GM21786 (cell line): Measurements from ENCODE around the gene CCSER1.
"Not testable (repeated sequence)": the region's sequence is repeated elsewhere in the genome, so short reads cannot be mapped to it uniquely, and the experiment has no call there.

Experiments used
- ATAC-seq: cut with Tn5 transposase; IDR thresholded peaks from one replicate; pipeline ENCODE4 v1.9.1; 2021; ENCODE audit not compliant: unreplicated experiment

Gene CCSER1

DNA sequence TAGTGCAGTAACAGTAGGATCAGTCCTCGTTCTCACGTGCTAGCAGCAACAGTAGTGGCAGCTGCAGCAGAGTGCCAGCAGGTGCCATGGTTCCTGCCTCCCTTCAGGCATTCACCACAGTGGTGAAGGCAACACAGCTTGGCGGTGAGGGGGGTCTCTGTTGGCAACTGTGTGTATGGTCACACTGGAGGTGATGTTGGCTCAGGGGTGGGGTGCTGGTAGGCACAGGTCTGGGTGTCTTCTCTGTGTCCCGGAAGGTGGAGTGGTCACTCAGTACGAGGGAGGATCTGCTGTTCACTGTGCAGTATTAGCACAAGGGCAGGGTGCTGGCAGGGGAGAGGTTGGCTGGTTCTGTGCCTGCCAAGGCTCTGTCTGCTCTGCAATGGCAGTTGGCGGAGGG lies 671.8 kb downstream of the CCSER1 start:
- no peak for ATAC-seq

DNA sequence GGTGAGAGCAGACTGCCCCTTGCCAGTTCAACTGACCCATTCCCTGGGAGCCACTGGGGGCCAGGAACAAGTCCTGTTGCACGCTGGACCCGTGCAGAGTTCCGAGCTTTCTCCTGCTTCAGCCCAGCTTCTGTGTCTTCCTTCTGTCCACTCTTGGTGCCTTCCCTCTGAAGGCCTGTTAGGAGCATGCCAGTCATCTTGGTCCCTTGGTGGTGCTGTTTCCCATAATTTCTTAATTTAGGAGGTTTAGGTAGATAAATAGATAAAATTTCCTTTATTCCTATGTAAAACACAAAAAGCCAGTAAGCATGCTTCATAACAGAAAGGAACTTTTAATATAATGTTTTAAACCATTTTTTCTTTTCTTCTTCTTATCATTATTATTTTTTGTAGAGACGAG lies 672.7 kb downstream of the CCSER1 start:
- no peak for ATAC-seq

DNA sequence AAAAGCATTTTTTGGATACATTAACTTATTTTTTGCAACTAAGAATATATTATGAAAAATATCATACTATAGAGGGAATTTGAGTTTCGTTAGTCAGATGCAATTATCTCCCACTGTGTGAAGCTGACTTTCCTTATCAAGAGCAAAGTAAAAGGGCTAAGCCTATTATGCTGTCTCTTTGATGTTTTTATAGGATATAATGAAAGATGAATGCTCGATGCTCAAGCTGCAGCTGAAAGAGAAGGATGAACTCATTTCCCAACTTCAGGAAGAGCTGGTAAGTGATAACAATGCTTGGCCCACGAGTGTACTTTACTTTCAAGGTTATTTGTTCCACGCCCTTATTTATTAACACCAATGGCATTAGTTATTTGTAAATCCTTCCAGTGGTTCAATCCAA lies 688.4 kb downstream of the CCSER1 start:
- ATAC-seq: no peak

DNA sequence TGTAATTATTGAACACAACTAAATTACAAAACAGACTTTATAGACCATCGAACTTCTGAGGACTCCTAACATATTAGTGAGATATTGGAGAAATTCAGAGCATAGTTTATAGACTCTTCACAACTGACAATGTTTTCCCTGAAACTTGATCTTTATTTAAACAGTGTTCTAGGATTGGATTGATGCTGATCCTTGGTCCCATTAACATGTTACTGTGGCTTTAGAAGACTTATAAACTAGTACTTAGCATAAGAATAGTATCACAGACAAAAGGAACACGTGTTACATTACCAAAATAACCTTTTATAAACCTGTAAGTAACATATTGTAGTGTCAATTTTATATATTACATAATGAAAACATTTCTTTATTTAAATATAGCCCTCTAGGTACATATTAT lies 689.6 kb downstream of the CCSER1 start:
- no peak for ATAC-seq

DNA sequence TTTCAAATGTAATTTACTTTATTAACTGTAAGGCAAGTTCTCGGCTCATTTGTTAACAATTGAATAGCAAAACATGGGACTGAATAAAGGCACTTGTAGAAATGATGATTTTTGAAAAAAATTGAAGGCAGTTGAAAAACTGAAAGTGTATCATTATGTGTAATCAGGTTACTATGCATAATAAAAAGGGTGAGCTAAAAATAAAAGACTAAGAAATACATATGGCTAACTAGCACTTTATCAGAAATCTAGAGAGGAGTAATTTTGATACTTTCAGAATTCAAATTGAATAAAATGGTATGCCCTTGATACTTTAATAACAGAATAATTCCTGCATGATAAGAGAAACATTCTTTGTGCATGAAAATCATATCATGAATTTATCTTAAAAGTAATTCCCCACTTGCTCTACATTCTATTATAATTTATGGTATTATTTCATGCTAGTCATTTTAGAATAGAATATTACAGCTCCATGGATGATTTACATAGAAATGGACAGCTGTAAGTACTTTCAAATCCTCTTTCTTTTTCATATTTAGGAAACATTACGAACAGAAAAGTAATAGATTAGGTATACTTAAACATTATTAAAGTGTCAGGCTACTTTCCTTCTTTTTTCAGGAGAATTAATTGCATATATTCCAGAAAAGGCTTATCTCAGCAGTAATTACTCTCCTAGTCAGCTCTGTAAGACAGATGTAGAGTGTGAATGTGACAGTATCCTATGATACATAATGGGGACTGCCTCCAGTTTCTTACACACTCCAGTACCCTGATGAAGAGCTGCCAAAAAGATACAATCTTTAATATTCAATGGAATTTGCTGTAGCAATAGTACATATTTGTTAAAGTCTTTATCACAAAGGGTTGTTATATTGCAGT lies 697.3 kb downstream of the CCSER1 start:
- peak; percentile 71 for ATAC-seq

DNA sequence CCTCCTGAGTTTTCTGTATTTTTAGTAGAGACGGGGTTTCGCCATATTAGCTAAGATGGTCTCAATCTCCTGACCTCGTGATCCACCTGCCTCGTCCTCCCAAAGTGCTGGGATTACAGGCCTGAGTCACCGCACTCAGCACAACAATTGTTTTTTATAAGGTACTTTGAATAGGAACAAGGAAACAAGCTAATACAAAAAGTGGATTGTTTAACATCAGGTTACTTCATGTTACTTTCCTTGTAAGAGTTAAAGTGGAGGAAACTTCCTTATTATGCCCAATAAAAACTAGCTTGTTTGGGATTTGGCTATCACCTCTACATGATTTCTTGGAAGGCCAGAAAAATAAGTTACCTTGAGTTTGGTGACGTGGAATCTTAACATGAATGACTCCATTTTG lies 698.7 kb downstream of the CCSER1 start:
- ATAC-seq: no peak

DNA sequence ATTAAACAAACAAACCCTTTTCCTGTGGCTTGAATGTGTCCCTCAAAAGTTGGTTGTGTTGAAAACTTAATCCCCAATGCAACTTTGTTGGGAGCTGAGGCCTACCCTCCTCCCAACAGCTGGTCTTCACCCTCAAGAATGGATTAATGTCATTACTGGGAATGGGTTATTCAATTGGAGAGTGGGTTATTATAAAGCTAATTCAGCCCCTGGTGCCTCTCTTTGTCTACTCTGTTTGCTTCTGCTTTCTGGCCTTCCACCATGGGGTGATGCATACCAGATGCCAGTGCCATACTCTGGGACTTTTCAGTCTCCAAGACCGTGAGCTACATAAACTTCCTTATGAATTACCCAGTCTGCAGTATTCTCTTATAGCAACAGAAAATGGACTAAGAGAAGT lies 706.5 kb downstream of the CCSER1 start:
- no peak for ATAC-seq

DNA sequence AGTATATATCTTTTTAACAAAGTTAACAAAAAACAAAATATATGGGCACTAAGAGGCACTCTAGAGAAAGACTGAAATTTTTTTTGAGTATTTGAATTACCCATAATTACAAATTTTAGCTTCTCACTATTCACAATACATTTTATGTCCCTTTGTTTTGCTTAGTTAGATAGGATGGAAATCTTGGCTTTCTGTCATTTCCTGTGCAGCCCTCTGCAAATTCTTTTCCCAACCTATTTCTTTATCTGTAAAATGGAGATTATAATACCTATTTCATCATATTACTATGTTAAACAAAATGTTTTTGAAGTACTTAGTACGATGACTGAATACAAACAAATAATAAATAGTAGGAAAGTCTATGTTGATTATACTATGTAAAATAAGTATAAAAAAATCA lies 710.0 kb downstream of the CCSER1 start:
- ATAC-seq: no peak

DNA sequence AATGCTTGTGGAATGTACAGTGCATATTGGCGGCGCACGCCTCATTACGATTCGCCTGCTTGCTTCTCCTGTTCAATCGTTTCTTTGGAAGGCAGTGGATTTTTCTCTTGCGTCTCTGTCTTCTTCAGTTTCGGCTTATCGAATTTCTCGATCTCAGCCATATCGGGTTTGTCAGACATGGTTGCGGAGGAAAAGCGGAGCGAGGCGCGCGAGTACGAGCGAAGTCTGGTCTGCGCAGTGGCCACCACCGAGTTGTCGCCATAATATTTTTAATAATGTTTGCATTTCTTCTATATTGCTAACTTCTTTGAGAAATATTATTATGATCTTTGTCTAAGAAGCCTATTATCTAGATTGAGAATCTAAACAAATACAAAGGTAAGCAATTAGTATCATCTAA lies 711.7 kb downstream of the CCSER1 start:
- ATAC-seq: not testable (repeated sequence)

DNA sequence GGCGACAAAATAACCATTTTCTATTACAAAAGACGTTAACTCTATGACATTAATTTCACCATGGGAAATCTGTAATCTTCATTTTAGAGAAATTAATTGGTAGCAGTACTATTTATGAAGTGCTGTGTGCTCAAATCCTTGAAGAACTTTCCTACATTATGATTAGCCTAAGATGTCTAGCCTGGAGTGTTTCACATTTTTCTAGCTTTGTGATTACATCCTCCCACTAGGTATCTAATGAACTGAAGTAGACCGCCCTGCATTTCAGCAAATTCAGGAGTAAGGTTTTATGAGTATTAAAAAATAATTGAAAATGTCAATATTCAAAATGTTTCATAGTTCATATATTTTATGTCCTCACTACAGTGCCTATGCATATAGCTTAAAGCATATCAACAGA lies 713.1 kb downstream of the CCSER1 start:
- ATAC-seq: no peak

DNA sequence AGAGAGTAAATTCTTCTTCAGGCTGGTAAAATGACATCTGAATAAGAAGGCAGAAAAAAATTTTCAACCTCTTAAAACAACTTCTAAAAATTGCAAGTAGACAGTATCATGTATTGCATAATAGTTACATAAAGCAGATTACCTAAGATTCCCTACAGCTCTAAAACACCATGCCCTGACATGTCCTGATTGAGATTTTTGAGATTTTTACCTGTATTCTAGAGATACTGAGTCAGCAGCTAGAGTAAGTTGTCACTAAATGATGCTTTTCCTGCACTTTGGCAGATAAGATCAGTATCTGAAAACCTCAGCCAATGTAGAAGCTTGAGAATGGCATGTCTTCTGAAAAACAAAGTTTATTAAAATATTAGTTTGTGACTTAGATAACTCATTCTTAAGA lies 713.6 kb downstream of the CCSER1 start:
- no peak for ATAC-seq

DNA sequence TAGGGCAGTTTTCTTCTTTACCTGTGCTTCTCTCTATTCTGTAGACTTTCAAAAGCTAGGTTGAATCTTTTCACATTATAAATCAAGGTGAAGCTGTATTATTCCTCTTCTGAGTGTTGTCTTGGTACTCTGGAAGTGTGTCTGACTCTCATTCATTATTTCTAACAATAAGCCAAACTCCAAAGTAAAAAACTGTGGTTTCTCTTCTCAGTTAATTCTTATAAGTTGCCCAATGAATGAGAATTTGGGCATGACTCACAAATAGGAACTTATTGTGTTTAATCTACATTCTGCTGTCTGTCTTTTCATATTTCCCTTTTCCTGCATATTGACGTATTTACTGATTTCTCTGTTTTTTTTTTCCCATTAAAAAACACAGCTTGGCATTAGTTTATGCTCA lies 714.5 kb downstream of the CCSER1 start:
- no peak for ATAC-seq

DNA sequence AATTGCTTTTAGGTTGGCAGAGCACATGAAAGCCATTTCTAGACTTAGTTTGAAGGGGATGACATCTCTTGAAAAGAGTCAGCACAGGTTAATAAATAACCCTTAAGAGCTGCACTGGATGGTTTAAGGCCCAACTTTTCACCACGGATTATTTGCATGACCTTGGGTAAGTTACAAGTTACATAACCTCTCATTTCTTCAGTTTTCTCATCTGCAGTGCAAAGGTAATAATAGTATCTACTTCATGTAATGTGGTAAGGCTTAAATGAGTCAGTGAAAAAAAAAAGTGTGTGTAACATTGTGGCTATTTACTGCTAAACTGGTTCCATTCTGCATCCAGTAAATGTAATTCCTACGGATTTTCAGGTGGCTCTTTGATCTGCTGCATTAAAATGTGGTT lies 715.8 kb downstream of the CCSER1 start:
- ATAC-seq: peak; percentile 97

DNA sequence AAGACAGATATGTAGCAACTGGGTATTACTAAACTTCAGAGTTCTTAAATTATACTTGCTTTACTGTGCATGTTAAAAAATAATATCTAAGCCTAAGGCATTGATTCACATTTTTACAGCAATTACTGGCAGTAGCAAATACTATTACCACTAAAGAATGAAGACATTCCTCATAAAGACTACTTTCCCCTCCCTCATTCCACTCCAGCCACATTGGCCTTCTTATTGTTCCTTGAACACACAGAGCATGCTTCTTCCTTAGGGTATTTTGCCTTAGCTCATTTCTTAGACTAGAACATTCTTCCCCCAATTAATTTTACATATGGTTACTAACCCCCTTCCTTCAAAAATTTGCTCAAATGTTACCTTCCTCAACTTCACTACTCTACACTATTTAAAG lies 717.0 kb downstream of the CCSER1 start:
- no peak for ATAC-seq

DNA sequence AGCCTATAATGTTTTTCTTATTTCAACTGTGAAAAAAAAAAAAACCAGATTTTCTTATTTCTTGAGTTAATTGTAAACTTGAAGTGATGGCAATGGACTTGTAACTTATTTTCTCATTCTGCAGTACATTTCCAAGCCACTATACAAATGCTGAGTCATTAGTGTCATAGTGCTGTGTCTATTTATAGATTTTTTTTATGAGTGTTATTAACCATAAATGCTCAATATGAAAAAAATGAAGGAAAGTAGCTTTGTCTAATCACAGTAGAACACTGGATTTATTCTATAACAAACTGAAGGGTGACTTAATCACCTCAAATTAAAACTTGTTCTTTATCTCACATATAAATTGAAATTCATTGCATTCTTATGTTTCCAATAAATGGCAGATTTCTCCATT lies 718.6 kb downstream of the CCSER1 start:
- ATAC-seq: no peak

DNA sequence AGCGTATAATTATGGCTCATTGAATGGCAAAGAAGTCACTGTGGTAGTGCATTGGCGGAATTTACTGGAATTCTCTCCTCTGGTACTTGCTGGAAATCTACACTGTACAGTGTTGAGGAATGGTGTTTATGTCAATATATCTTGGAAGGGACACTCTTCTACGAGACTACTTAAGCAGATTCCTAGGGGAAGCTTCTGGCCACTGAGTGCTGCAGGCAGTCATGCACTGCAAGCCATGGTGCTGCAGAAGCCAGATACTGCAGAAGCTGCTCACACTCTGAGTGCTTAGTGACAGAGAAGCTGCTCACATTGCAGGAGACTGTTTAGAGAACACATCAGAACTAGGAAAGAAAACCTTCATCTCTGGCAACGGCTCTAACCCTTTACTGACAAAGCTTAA lies 725.0 kb downstream of the CCSER1 start:
- ATAC-seq: no peak

DNA sequence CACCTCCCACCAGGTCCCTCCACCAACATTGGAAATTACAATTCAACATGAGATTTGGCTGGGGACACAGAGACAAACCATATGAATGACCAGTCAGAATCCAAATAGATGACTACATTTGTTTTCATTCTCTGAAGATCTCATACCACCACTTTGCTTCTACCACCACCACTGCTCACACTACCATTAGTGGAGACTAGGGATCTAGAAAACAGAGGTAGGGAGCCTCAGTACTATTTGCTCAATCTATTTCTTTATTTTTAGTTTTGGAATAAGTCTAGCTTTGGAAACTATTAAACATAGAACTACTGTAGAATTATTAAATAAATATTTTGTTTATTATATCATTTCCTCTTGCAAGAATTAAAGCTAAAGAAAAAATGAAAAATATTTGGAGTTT lies 727.9 kb downstream of the CCSER1 start:
- ATAC-seq: no peak

DNA sequence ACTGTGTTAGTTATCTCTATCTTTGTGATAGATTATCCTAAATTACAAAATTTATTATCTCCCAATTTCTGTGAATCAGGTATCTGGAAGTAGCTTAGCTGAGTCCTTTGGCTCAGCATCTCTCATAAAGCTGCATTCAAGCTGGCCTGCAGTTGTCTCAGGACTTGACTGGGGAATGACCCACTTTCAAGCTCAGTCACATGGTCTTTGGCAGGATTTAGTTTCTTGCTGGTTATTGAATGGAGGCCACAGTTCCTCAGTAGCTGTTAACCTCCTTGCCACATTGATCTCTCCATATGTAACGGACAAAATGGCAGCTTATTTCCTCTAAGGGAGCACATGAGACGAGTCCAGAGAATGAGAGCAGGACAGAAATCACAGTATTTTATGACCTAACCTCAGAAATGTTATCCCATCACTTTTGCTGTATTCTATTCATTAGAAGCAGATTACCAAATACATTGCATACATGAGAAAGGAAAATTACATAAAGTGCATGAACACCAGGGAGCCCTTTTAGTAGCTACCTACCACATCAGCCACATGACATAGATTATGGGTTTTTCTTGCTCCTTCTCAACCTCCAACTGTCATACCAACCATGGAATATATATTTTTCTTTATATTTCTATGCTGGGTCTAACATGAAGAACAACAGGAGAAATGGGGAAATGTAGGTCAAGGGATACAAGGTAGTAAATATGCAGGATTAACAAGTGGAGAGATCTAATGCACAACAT lies 730.1 kb downstream of the CCSER1 start:
- ATAC-seq: no peak

DNA sequence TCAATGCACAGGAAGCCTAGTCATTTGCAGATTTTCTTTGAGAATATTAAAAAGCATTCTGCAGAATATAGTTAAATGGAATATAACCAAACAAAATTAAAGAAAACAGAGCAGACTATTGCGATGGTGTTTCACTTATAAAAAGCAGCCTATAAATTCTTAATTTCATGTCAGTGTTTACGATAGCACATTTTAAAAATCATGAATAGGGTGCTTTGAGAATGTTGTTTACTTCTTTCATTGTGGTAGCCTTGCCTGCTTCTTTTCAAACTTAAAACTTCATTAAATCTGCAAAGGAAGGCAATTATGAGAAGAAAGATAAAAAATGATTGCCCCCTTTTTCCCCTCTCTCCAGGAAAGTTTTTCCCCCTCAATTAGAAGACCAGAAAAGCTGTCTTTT lies 748.6 kb downstream of the CCSER1 start:
- no peak for ATAC-seq

DNA sequence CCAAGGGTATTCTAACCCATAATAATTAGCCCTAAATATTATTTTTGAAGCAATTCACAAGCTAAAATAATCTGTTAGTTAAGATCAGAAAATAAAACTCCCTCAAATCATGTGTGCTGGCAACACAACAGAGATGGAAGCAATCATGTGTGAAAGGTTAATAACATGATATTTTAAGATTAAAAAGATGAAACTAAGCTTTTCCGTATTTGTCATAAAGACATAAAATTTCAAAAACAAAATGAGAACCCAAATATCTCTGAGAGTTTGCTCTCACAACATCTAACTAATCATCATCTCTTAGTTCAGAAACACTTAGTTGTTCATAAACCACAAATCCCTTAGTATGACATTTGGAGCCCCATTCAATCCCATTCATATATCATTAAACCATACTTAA lies 749.1 kb downstream of the CCSER1 start:
- ATAC-seq: no peak

DNA sequence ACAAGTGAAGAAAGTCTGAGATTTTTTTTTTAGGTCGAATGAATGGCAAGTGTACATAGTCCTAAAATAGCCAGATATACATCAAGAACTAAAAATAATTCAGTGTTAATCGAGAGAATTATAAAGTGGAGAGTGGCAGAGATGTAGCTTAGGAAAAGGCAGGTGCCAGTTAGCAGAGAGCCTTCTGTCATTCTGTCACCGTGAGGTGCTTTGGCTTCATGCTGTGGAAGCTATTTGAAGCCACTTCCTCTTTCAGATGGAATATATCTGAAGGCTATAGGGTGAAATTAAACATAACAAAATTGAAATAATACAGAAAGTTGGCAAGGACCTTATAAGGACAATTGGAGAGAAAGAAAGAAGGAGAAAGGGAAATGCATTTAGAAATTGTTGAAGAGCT lies 756.3 kb downstream of the CCSER1 start:
- peak; percentile 69 for ATAC-seq

DNA sequence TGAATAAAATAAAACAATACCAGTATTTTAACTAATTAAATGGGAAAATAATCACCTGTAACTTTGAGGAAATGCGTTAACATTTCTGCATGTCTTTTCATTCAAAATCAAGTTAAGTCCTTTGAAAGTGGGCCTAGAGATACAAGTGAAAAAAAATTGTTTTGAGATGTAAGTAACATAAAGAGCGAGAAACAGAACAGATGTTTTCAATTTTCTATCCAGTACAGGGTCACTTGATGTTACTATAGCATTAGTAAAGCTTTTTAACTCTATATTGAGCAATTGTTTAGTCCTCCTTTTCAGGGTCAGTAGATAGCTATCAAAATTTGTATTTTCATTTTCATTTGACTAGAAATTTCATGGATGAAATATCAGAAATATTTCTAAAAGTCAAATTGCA lies 761.4 kb downstream of the CCSER1 start:
- no peak for ATAC-seq
